Prostate gland (tissue), 2 donors: ENCODE data around the gene CT55.

Experiments used
- CTCF ChIP-seq, 4 experiments: fragments of 200-600 bp in 2 of 4; fragments of 450-650 bp in 2 of 4; sonication (generic) in 2 of 4; IDR thresholded peaks; 1 replicate in 3 of 4; 2 replicates in 1 of 4; pipeline ENCODE4 v1.5.1; 2016 to 2019; ENCODE audit warnings: antibody characterized with exemption in 4 of 4, mild to moderate bottlenecking in 2 of 4, moderate library complexity in 2 of 4
- POLR2A ChIP-seq: fragments of 450-650 bp; IDR thresholded peaks from one replicate; pipeline ENCODE4 v1.6.1; 2016; ENCODE audit warnings: antibody characterized with exemption, mild to moderate bottlenecking
- POLR2AphosphoS5 ChIP-seq: sonication (generic); formaldehyde crosslinking; IDR thresholded peaks from one replicate; pipeline ENCODE4 v1.6.1; 2017; ENCODE audit warnings: antibody characterized with exemption

GRCh38 chrX:135168486-135168885 is 2.7 kb downstream of the CT55 start:
- no peak for TF ChIP-seq CTCF (IDR thresholded peaks at IDR 0.05)
- no peak for TF ChIP-seq POLR2AphosphoS5
- TF ChIP-seq POLR2A = no peak
